Prostate gland (tissue), 2 donors: ENCODE results near the gene ZNF319. TPM values are rescaled to one million over a fixed set of nuclear protein-coding genes. Genes with fewer than 3 reads are reported as not detected.

Experiments
- DNase-seq: peaks from one replicate; pipeline ENCODE4 v3.0.0-alpha.2; 2019; ENCODE audit warnings: low spot score
- H3K27ac ChIP-seq, 2 donors: fragments of 200-600 bp; sonication (generic); 2 replicates each; pipeline ENCODE4 v1.5.1; 2017 to 2019
- H3K27me3 ChIP-seq: fragments of 200-600 bp; sonication (generic); replicated peaks from 2 replicates; pipeline ENCODE4 v1.5.1; 2019; ENCODE audit not compliant: insufficient read depth
- H3K36me3 ChIP-seq, 2 donors: fragments of 200-600 bp; sonication (generic); 1 replicate in 1 of 2; 2 replicates in 1 of 2; pipeline versions ENCODE4 v1.5.1 to v1.8.1; 2017 to 2019
- H3K4me1 ChIP-seq: fragments of 200-600 bp; sonication (generic); replicated peaks from 2 replicates; pipeline ENCODE4 v1.5.1; 2019
- H3K4me3 ChIP-seq, 2 donors: fragments of 200-600 bp; sonication (generic); 2 replicates each; pipeline ENCODE4 v1.5.1; 2017 to 2019
- H3K9me3 ChIP-seq: fragments of 200-600 bp; sonication (generic); 2 replicates; pipeline ENCODE4 v1.5.1; 2017
- CTCF ChIP-seq, 4 experiments: fragments of 200-600 bp in 2 of 4; fragments of 450-650 bp in 2 of 4; sonication (generic) in 2 of 4; IDR thresholded peaks; 1 replicate in 3 of 4; 2 replicates in 1 of 4; pipeline ENCODE4 v1.5.1; 2016 to 2019; ENCODE audit warnings: antibody characterized with exemption in 4 of 4, mild to moderate bottlenecking in 2 of 4, moderate library complexity in 2 of 4
- POLR2A ChIP-seq: fragments of 450-650 bp; IDR thresholded peaks from one replicate; pipeline ENCODE4 v1.6.1; 2016; ENCODE audit warnings: antibody characterized with exemption, mild to moderate bottlenecking
- POLR2AphosphoS5 ChIP-seq: sonication (generic); formaldehyde crosslinking; IDR thresholded peaks from one replicate; pipeline ENCODE4 v1.6.1; 2017; ENCODE audit warnings: antibody characterized with exemption
- WGBS: methylation state at CpG from one replicate; pipeline ENCODE4 v1.1.5; 2018; 5-methylcytosine and 5-hydroxymethylcytosine counted together
- intact Hi-C: fragments of 100-400 bp; cut with DNase I; formaldehyde crosslinking; loops from one replicate; pipeline ENCODE4 v1.14.2; 2022
- total RNA-seq, 2 donors: library from RNA; depleted of rRNA; stranded (reverse); fragments of >200 nt; gene quantifications; one replicate each; pipeline ENCODE4 v1.1.0, GENCODE V29; 2016

ZNF319 gene
- total RNA-seq, 2 donors from 2014 or later = 7.6 to 12.9 TPM

- H3K27me3 ChIP-seq = no peaks in the 10 kb centered on the region
- no peaks in the 10 kb centered on the region for H3K4me1 ChIP-seq
- H3K9me3 ChIP-seq = no peaks in the 10 kb centered on the region
- TF ChIP-seq CTCF (IDR thresholded peaks at IDR 0.05) (no peak), POLR2AphosphoS5 (no peak), POLR2A (no peak)
- no peaks in the 10 kb centered on the region for H3K36me3 ChIP-seq
- H3K4me3 ChIP-seq = no peak overlapping the region
- H3K27ac ChIP-seq = no peak overlapping the region
- 84% methylated on average over 2 of the region's 2 CpGs for WGBS
- intact Hi-C loops = no loop called here
- DNase-seq = no peak
Measured at GRCh38 chr16:57947261-57947660, 53.2 kb downstream of the ZNF319 start.

GRCh38 chr16:57946181-57946801, 54.2 kb downstream of the ZNF319 start:
- Histone ChIP-seq H3K36me3 (no peaks in the 10 kb centered on the region), H3K27ac (no peak overlapping the region), H3K4me3 (no peak overlapping the region), H3K4me1 (no peaks in the 10 kb centered on the region), H3K27me3 (no peaks in the 10 kb centered on the region), H3K9me3 (no peaks in the 10 kb centered on the region)
- TF ChIP-seq POLR2AphosphoS5 (no peak), POLR2A (no peak), CTCF (IDR thresholded peaks at IDR 0.05) (no peak)
- intact Hi-C loops = no loop called here
- 92% methylated on average over 13 of the region's 13 CpGs for WGBS
- DNase-seq = no peak

GRCh38 chr16:57945740-57946138, 54.7 kb downstream of the ZNF319 start:
- Histone ChIP-seq H3K27ac (no peak overlapping the region), H3K36me3 (no peaks in the 10 kb centered on the region), H3K4me1 (no peaks in the 10 kb centered on the region), H3K4me3 (no peak overlapping the region), H3K9me3 (no peaks in the 10 kb centered on the region), H3K27me3 (no peaks in the 10 kb centered on the region)
- WGBS = 77% methylated on average over 7 of the region's 7 CpGs
- intact Hi-C loops = no loop called here
- no peak for TF ChIP-seq POLR2A
- TF ChIP-seq CTCF (IDR thresholded peaks at IDR 0.05) = no peak
- no peak for TF ChIP-seq POLR2AphosphoS5
- DNase-seq = no peak

GRCh38 chr16:57944970-57945739, 55.3 kb downstream of the ZNF319 start:
- 88% methylated on average over 9 of the region's 9 CpGs for WGBS
- no peaks in the 10 kb centered on the region for H3K9me3 ChIP-seq
- H3K27ac ChIP-seq = no peak overlapping the region
- H3K36me3 ChIP-seq = no peaks in the 10 kb centered on the region
- H3K4me3 ChIP-seq = no peak overlapping the region
- H3K27me3 ChIP-seq = no peaks in the 10 kb centered on the region
- H3K4me1 ChIP-seq = no peaks in the 10 kb centered on the region
- TF ChIP-seq POLR2AphosphoS5 = no peak
- no peak for TF ChIP-seq POLR2A
- TF ChIP-seq CTCF (IDR thresholded peaks at IDR 0.05) = no peak
- intact Hi-C loops = no loop called here
- DNase-seq = no peak

Other genes starting within 250 kb of the ZNF319 start
- gene KIFC3, start 198.2 kb downstream of the ZNF319 start, total RNA-seq = 10 to 100 TPM; 16.3 to 79.5 TPM
- gene CNGB1, start 29.5 kb downstream of the ZNF319 start, total RNA-seq = under 1 TPM in 1 of 2 donors, not detected in 1; 0.34 TPM
- gene USB1, start 735 bp upstream of the ZNF319 start, total RNA-seq = 10 to 100 TPM; 22.6 to 74.1 TPM
- 100 to 1,000 TPM in 1 of 2 donors, 1 to 10 TPM in 1; 8.0 to 232 TPM for gene MMP15, start 25.1 kb upstream of the ZNF319 start, total RNA-seq
- gene CFAP20, start 128.7 kb upstream of the ZNF319 start, total RNA-seq = 10 to 100 TPM; 27.2 to 77.7 TPM
- 10 to 100 TPM; 27.8 to 65.0 TPM for gene CSNK2A2, start 197.4 kb upstream of the ZNF319 start, total RNA-seq